Transverse colon (tissue), 3 donors: ENCODE data around the gene RCAN2.

ENCODE experiments used
- CTCF ChIP-seq, 5 experiments: fragments of 200-600 bp in 3 of 5; fragments of 450-650 bp in 2 of 5; sonication (generic) in 3 of 5; IDR thresholded peaks; 1 replicate in 2 of 5; 2 replicates in 3 of 5; pipeline ENCODE4 v1.5.1; 2016 to 2017; ENCODE audit warnings: antibody characterized with exemption in 5 of 5, inconsistent platforms in 3 of 5, mild to moderate bottlenecking in 2 of 5, moderate library complexity in 1 of 5
- POLR2A ChIP-seq: fragments of 450-650 bp; IDR thresholded peaks from one replicate; pipeline ENCODE4 v1.6.1; 2016; ENCODE audit warnings: antibody characterized with exemption, mild to moderate bottlenecking, moderate library complexity

- TF ChIP-seq POLR2A = no peak
- no peak for TF ChIP-seq CTCF (IDR thresholded peaks at IDR 0.05)
Measured at GRCh38 chr6:46438245-46438644, 53.0 kb downstream of the RCAN2 start.
